HCT116 (cell line): ENCODE data around the gene THOP1. TPM values are rescaled to one million over a fixed set of nuclear protein-coding genes. Genes with fewer than 3 reads are reported as not detected.

ENCODE experiments used
- ATAC-seq: fragments of 200-7000 bp; cut with Tn5 transposase; 2 replicates; pipeline ENCODE4 v1.9.1; 2020; ENCODE audit warnings: mild to moderate bottlenecking, moderate library complexity
- BruUV-seq: library from RNA; stranded (reverse); fragments of 400-500 nt; replicated peaks from 2 replicates; lab custom pipeline; 2021; lab: Mats Ljungman, UMichigan
- CTCF ChIA-PET: fragments of 300-600 bp; sonication (Branson Sonifier 250); formaldehyde crosslinking; loops from one replicate; lab custom pipeline; 2021; ENCODE audit warnings: antibody characterized with exemption; lab: Charles Lee
- POLR2A ChIA-PET: fragments of 300-600, 350-600 bp; sonication (Branson Sonifier 250); formaldehyde crosslinking; loops from one replicate; lab custom pipeline; 2021; ENCODE audit warnings: antibody characterized with exemption; lab: Charles Lee
- RAD21 ChIA-PET, 2 experiments: fragments of 300-600 bp; sonication (Branson Sonifier 250); formaldehyde crosslinking; loops; one replicate each; lab custom pipeline; 2023; ENCODE audit warnings: low total read pairs in 2 of 2; ENCODE audit not compliant: uncharacterized antibody in 2 of 2, unreplicated experiment in 2 of 2, low non-redundant PET in 1 of 2; lab: Charles Lee
- DNase-seq: peaks from one replicate; pipeline ENCODE4 v3.0.0-alpha.2; 2010; ENCODE audit warnings: low read depth, low spot score
- H2AFZ ChIP-seq: fragments of 200-600 bp; shearing (Covaris generic), sonication (generic); 2 replicates; pipeline ENCODE4 v1.6.1; 2017; ENCODE audit warnings: low read depth, mixed run types, mixed read lengths, antibody characterized with exemption, low read length; ENCODE audit not compliant: poor library complexity, severe bottlenecking
- H3K27ac ChIP-seq: 2 replicates; pipeline ENCODE4 v1.5.1; 2012; ENCODE audit warnings: low read depth, low read length
- H3K27me3 ChIP-seq: fragments of 200-600 bp; sonication (generic); 2 replicates; pipeline ENCODE4 v1.6.1; 2016; ENCODE audit warnings: mixed run types, low read length, mixed read lengths; ENCODE audit not compliant: insufficient read depth
- H3K36me3 ChIP-seq, 2 experiments: fragments of 200-500 bp in 1 of 2; fragments of 200-600 bp in 1 of 2; sonication (Bioruptor generic) in 1 of 2; sonication (generic) in 1 of 2; 2 replicates each; pipeline versions ENCODE4 v1.5.1 to v1.6.1; 2014 to 2016; ENCODE audit warnings: low read length in 2 of 2, inconsistent platforms in 1 of 2, mixed read lengths in 1 of 2, mixed run types in 1 of 2; ENCODE audit not compliant: insufficient read depth in 2 of 2, control insufficient read depth in 1 of 2
- H3K4me1 ChIP-seq, 2 experiments: fragments of 200-600 bp in 1 of 2; sonication (generic) in 1 of 2; 2 replicates each; pipeline versions ENCODE4 v1.5.1 to v1.6.1; 2012 to 2017; ENCODE audit warnings: low read length in 2 of 2, inconsistent platforms in 1 of 2, mild to moderate bottlenecking in 1 of 2, mixed read lengths in 1 of 2, mixed run types in 1 of 2, moderate library complexity in 1 of 2; ENCODE audit not compliant: insufficient read depth in 2 of 2, control insufficient read depth in 1 of 2
- H3K4me2 ChIP-seq: fragments of 200-600 bp; sonication (generic); 2 replicates; pipeline ENCODE4 v1.6.1; 2017; ENCODE audit warnings: mixed run types, low read length, mixed read lengths
- H3K4me3 ChIP-seq, 2 experiments: fragments of 200-600 bp in 1 of 2; sonication (generic) in 1 of 2; replicated peaks in 1 of 2; 2 replicates each; pipeline ENCODE4 v1.5.1; 2011 to 2016; ENCODE audit warnings: low read length in 2 of 2, control low read depth in 1 of 2, low read depth in 1 of 2, mild to moderate bottlenecking in 1 of 2, mixed read lengths in 1 of 2, mixed run types in 1 of 2
- H3K79me2 ChIP-seq: fragments of 200-600 bp; sonication (generic); 2 replicates; pipeline ENCODE4 v1.6.1; 2017; ENCODE audit warnings: mild to moderate bottlenecking, mixed run types, low read length, moderate library complexity, mixed read lengths; ENCODE audit not compliant: insufficient read depth
- H3K9ac ChIP-seq: fragments of 200-600 bp; sonication (generic); 2 replicates; pipeline ENCODE4 v1.6.1; 2016; ENCODE audit warnings: low read length, mixed read lengths
- H3K9me2 ChIP-seq: fragments of 200-600 bp; sonication (generic), shearing (Covaris generic); 2 replicates; pipeline ENCODE4 v1.6.1; 2017; ENCODE audit warnings: mixed run types, mild to moderate bottlenecking, moderate library complexity; ENCODE audit not compliant: insufficient read depth
- H3K9me3 ChIP-seq, 2 experiments: fragments of 200-500 bp in 1 of 2; fragments of 200-600 bp in 1 of 2; sonication (Bioruptor generic) in 1 of 2; sonication (generic) in 1 of 2; 2 replicates each; pipeline ENCODE4 v1.6.1; 2014 to 2017; ENCODE audit warnings: low read length in 2 of 2, mixed read lengths in 2 of 2, inconsistent platforms in 1 of 2, low read depth in 1 of 2, mild to moderate bottlenecking in 1 of 2, mixed run types in 1 of 2, moderate library complexity in 1 of 2; ENCODE audit not compliant: control insufficient read depth in 1 of 2, insufficient read depth in 1 of 2
- H4K20me1 ChIP-seq: fragments of 200-600 bp; sonication (generic), shearing (Covaris generic); 2 replicates; pipeline ENCODE4 v1.6.1; 2017; ENCODE audit warnings: mixed run types, mild to moderate bottlenecking, moderate library complexity; ENCODE audit not compliant: insufficient read depth
- CEBPB ChIP-seq: IDR thresholded peaks from 2 replicates; pipeline ENCODE4 v1.6.1; 2012; ENCODE audit warnings: low read depth
- EGR1 ChIP-seq: IDR thresholded peaks from 2 replicates; pipeline ENCODE4 v1.6.1; 2012; ENCODE audit warnings: low read depth
- ELF1 ChIP-seq: IDR thresholded peaks from 2 replicates; pipeline ENCODE4 v1.6.1; 2012; ENCODE audit warnings: low read depth, borderline replicate concordance
- MAX ChIP-seq: IDR thresholded peaks from 2 replicates; pipeline ENCODE4 v1.6.1; 2012
- YY1 ChIP-seq: IDR thresholded peaks from 2 replicates; pipeline ENCODE4 v1.6.1; 2011; ENCODE audit warnings: low read length, low read depth, moderate library complexity, mild to moderate bottlenecking; ENCODE audit not compliant: insufficient replicate concordance; ENCODE audit errors: extremely low read depth
- ZBTB33 ChIP-seq: IDR thresholded peaks from 2 replicates; pipeline ENCODE4 v1.6.1; 2011; ENCODE audit warnings: mild to moderate bottlenecking, low read length, moderate library complexity; ENCODE audit not compliant: insufficient replicate concordance; ENCODE audit errors: extremely low read depth
- intact Hi-C: fragments of 100-400 bp; cut with micrococcal nuclease; formaldehyde crosslinking; loops from 2 replicates; pipeline ENCODE4 v1.10.0; 2022
- total RNA-seq: library from RNA; stranded (reverse); gene quantifications from one replicate; pipeline ENCODE4 v1.2.1, GENCODE V29; 2021; ENCODE audit not compliant: unreplicated experiment

THOP1 gene
- total RNA-seq, 1 experiment from 2014 or later: 201 TPM

- ChIA-PET RAD21 (no interaction called here), CTCF (no interaction called here), POLR2A (no interaction called here)
- Histone ChIP-seq H3K27me3 (no peaks in the 10 kb centered on the region), H3K36me3 (peaks cover 0 to 2% of the 10 kb centered on the region in 2 experiments; a peak in 2 of 4 replicates), H3K79me2 (no peaks in the 10 kb centered on the region; the same call in 1 of the 2 replicates), H3K4me3 (no peak overlapping the region), H3K4me2 (no peak overlapping the region), H3K9me3 (peaks cover 0 to 10% of the 10 kb centered on the region in 2 experiments; a peak in 2 of 4 replicates), H3K9me2 (no peaks in the 10 kb centered on the region), H4K20me1 (no peaks in the 10 kb centered on the region), H3K4me1 (peaks cover 0 to 7% of the 10 kb centered on the region in 2 experiments; a peak in 2 of 4 replicates), H2AFZ (no peak overlapping the region), H3K27ac (no peak overlapping the region), H3K9ac (no peak overlapping the region)
- no TSS peak for BruUV-seq
- DNase-seq: no peak
- intact Hi-C loops: loop anchor here (10.0 kb wide), 1 partner anchor 88 kb away; no protein-coding TSS in a partner anchor
- TF ChIP-seq EGR1 (no peak), ELF1 (no peak), ZBTB33 (no peak), YY1 (no peak), CEBPB (no peak), MAX (no peak)
- ATAC-seq: no peak
Observed at GRCh38 chr19:2846180-2846894, 61.0 kb downstream of the THOP1 start.
